ENCODE data around the gene ST6GALNAC1.
"Not testable (repeated sequence)": the region's sequence is repeated elsewhere in the genome, so short reads cannot be mapped to it uniquely, and the experiment has no call there.

ST6GALNAC1 gene

DNA sequence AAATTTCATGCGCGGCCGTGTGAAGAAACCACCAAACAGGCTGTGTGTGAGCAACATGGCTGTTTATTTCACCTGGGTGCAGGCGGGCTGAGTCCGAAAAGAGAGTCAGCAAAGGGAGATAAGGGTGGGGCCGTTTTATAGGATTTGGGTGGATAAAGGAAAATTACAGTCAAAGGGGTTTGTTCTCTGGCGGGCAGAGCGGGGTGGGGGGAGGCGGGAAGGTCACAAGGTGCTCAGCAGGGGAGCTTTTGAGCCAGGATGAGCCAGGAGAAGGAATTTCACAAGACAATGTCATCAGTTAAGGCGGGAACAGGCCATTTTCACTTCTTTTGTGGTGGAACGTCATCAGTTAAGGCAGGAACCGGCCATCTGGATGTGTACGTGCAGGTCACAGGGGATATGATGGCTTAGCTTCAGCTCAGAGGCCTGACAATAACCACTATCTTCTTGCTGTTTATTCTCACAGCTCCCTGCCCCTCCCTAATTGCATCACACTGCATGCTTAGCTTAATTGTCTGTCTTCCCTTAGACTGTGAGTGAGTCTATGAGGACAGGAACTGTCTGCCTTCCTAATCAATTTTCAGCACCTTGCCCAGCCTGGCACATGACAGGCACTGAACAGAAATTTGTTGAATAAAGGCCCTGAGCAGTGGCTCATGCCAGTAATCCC lies 32.3 kb downstream of the ST6GALNAC1 start:
- peak in 1 of 2 donors; percentile 38 for DNase-seq

GRCh38 chr17:76606685-76607084 lies 36.9 kb downstream of the ST6GALNAC1 start:
- not testable (repeated sequence) for DNase-seq

GRCh38 chr17:76601065-76601464 lies 42.5 kb downstream of the ST6GALNAC1 start:
- no peak for DNase-seq

GRCh38 chr17:76599694-76600460 lies 43.7 kb downstream of the ST6GALNAC1 start:
- DNase-seq = peak; percentile 82 to 94

GRCh38 chr17:76598004-76598439 lies 45.5 kb downstream of the ST6GALNAC1 start:
- DNase-seq = peak; percentile 87 to 95

DNA sequence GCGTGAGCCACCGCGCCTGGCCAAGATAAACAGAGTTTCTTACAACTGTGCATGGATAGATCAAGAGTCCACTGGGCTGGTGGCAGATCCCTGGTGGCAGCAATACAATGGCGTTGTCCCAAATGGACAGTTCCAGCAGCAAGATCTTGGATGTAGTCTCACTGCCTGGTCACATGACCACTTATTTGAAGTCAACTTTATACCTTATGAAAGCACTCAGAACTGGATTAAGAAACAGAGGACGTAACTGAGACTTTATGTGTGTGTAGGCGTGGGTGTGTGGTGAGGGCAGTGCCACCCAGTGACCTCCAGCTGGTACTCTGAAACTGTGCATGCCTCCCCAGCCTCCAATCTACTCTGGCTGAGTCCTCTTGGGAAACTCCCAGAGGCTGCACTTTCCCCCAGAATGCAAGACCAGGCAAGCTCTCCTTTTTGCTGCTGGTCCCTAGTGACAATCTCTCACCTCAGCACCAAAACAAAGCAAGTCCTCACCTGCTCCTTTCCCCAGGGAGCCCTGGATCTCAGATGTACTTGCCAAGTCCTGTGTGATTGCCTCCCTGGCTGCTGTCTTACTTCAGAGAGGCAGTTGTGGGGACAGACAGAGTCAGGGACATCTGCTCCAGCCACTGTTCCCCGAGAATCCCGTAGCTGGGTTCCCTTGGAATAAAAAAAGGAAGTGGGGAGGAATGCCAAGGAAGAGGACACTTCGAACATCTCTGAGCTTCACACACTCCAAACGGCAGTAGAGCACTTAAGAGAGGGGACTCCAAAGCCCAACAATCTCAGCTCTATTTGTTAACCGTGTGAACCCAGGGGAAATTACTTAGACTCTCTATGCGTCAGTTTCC lies 46.2 kb downstream of the ST6GALNAC1 start:
- DNase-seq = peak; percentile 78 to 84

- no peak for DNase-seq
Observed at GRCh38 chr17:76594690-76595089, 48.9 kb downstream of the ST6GALNAC1 start.

- DNase-seq = no peak
Observed at GRCh38 chr17:76593959-76594358, 49.6 kb downstream of the ST6GALNAC1 start.

DNA sequence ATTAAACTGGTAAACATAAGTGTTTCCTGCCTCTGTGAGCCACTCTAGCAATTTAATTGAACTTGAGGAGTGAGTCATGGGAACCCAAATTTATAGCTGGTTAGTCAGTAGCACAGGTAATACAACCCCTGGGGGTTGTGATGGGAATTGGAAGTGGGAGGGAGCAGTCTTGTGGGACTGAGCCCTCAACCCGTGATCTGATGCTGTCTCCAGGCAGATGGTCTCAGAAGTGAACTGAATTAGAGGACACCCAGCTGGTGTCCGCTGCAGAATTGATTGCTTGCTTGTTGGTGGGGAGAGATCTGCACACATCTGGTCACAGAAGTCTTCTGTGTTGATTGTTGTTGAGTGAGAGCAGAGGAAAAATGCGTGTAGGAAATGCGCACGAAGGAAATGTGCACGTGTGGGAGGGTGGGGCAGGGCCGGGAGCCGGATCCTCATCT lies 50.2 kb downstream of the ST6GALNAC1 start:
- DNase-seq = no peak

DNA sequence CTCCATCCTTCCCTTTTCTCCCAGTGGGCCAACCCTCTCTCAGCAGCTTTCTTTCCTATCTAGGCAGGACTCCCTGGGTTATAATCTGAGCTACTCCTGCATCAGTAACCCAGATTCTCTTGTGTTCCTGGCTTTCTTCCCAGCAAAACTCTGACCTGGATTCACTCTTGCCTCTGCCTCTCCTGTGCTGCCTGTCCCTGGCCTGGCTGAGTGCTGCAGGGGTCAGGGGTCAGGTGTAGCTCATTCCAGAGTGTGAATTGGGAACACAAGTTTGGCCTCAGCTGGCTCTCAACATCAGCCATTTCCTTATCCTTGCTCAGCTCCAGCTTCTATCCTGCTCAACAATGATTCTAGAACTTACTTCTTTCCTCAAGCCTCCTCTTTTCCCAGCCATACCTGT lies 55.4 kb downstream of the ST6GALNAC1 start:
- DNase-seq = no peak

GRCh38 chr17:76586741-76587487 lies 56.6 kb downstream of the ST6GALNAC1 start:
- no peak for DNase-seq

DNA sequence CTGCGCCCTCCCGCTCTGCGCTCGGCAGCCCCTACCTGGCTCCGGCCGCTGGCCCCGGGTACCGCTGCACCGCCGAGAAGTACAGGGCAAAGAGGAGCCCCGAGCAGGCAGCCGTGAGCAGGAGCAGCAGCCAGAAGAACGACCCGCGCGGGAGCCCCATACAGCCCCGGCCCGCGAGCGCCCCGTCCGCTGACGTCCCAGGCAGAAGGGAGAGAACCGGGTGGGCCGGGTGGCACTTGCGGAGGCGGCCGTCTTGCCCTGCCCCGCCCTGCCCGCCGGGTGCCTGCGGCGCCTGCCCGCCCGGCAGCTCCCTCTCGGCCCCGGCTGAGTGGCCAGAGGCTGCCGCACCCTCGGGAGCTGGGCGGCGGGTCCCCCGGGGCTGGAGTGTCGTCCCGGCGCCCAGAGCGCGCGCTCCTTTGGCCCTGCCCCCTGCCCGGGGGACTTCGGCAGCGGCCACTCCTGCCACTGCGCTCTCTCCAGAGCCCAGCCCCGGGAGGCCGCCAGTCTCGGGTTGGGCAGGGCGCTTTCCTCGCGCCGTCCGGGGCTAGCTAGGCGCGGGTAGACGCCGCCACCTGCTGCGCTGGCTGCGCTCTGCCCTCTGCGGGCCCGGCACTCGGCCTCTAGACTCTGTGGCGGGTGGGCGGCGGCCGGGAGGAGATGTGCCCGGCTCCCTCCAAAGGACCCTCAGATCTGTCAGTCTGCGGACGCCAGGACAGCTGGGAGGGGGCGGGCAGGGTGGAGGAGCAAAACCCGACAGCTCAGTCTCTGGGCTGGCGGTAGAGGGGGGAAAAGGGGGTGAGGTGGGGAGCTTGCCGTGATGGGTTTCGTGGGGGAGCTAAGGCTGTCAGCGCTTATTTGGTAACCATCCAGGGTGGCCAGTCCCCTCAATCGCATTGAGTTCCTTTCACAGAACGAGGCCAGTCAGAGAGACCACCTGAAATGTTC lies 57.6 kb downstream of the ST6GALNAC1 start, which contains the start of gene ST6GALNAC2:
TSS of gene ST6GALNAC2 (minus strand) at position 212 of the 945 bp plus-strand sequence. CDS start at position 160, 52 bp downstream.
- DNase-seq = peak; percentile 65 to 75

DNA sequence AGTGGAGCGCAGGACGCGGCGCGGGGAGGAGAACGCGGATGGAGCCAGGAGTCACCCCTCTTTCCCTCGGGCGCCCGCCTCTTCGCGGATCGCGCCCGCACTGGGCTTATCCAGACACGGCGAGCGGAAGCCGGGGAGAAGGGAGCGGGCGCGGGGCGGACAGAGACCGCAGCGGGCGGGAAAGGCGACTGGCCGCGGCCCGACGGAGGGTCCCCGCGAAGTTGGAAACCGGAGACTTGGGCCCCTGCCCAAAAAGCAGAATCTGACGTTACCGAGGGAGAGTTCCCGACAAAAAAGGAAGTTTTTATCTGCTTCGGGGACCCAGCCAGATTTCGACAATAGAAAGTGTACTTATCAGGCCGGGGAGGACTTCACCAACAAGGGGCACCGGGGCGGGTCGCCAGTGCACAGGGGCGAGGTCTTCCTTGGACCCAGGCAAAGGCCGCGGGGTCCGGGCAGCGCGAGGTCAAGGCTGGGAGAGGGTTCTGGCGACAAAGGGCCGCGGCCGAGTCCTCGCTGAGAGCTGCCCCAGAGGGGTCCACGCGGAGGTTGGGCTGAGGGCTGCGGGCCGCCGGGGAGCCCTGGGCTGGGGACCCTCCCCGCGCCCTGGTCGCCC lies 58.4 kb downstream of the ST6GALNAC1 start:
- DNase-seq = peak; percentile 17 to 37

DNA sequence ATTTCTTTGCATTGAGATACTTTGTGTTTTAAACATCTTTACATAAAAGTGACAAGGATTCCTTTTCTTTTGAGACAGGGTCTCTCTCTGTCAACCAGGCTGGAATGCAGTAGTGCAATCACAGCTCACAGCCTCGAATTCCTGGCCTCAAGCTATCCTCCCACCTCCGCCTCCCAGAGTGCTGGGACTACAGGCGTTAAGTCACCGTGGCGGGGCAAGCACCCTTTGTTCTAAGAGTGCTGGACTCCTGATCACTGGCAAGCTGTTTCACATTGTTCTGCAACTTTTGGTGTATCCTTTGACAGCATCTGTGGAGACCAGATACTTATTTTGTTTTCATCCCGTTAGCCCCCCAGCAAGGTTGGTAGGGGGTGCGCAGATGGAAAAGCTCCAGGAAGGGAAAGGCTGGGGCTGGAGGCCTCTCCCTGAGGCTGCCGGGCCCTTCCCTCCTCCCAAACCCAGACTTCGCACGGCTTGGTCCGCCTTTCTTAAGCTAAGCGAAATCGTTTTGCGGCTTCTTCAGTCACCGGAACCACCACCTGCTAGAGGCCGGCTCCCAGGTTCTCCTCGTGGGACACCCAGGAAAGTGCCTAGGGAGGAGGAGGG lies 59.0 kb downstream of the ST6GALNAC1 start:
- no peak for DNase-seq

DNA sequence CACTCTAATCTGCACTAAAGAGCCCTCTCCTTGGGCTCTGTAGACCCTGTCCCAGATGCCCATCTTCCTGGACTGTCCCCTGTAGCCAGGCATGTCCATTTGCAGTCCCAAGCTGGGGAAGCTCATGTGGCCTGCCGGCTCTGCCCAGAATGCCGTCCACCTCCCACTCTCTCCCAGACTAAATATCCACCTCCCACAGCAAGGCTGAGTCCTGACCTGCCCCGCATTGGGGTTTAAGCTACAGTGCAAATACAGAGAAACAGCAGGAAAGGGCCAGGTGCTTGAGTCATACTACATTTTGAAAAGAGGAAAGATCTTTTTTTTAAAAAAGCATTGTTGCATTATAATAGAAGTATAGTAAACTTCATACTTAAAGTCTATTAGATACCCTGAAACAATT lies 60.9 kb downstream of the ST6GALNAC1 start:
- no peak for DNase-seq

DNA sequence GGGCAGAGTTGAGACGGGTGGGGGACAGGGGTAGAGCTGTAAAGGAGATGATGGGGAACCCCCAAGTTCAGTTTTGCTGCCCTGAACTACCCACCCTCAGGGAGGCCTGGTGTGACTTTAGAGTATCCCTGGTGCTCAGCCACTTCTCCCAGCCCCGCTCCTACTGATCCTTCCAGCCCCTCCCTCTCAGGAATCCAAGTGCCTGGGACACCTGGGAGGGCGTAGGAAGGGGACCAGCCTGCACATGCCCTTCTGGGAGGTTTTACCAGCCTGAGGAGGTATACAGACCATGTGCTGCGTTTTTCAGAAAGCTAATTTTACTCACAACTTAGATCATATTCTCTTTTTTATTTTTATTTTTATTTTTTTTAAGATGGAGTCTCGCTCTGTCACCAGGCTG lies 62.0 kb downstream of the ST6GALNAC1 start:
- DNase-seq = no peak

DNA sequence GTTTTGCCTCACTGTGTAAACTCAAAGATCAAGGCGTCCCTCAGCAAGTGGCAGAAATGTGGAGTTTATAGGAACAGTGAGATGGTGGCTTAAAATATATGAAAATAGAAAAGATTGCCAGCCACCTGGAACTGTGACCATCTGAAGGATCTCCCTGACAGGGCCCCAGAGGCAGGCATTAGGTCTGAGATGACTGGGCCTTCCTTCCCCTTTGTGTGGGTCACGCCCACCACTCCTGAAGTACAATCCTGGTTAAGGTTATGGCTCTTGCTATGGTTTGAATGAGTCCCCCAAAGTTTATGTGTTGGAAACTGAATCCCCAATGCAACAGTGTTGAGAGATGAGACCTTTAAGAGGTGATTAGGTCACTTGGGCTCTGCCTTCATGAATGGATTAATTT lies 64.3 kb downstream of the ST6GALNAC1 start:
- DNase-seq = peak; percentile 26 to 53

- no peak for DNase-seq
Observed at GRCh38 chr17:76578376-76578775, 65.2 kb downstream of the ST6GALNAC1 start.

- DNase-seq = no peak
Observed at GRCh38 chr17:76577876-76578275, 65.7 kb downstream of the ST6GALNAC1 start.

GRCh38 chr17:76576189-76576588 lies 67.4 kb downstream of the ST6GALNAC1 start:
- DNase-seq = no peak

Measured in inflammatory macrophage (primary cell).